PFSK-1 (cell line): ENCODE measurements around the gene OMA1.

Experiments used
- POLR2AphosphoS5 ChIP-seq: IDR thresholded peaks from 2 replicates; pipeline ENCODE4 v1.6.1; 2012; ENCODE audit warnings: low read depth, mild to moderate bottlenecking, control low read depth, low read length, moderate library complexity
- SIN3A ChIP-seq: IDR thresholded peaks from 2 replicates; pipeline ENCODE4 v1.6.1; 2012; ENCODE audit warnings: mild to moderate bottlenecking, low read length, moderate library complexity, borderline replicate concordance; ENCODE audit not compliant: insufficient read depth
- TAF1 ChIP-seq: IDR thresholded peaks from 2 replicates; pipeline ENCODE4 v1.6.1; 2012; ENCODE audit warnings: low read length, control low read depth, borderline replicate concordance; ENCODE audit not compliant: insufficient read depth
- TF ChIP-seq, protein P1 (sequence below), 2 experiments: IDR thresholded peaks; 2 replicates each; pipeline versions ENCODE4 v1.6.1 to v1.8.0; 2011 to 2012; ENCODE audit warnings: low read depth in 2 of 2, low read length in 2 of 2, control low read depth in 1 of 2, inconsistent platforms in 1 of 2, mild to moderate bottlenecking in 1 of 2, moderate library complexity in 1 of 2; ENCODE audit not compliant: insufficient read depth in 1 of 2

DNA sequence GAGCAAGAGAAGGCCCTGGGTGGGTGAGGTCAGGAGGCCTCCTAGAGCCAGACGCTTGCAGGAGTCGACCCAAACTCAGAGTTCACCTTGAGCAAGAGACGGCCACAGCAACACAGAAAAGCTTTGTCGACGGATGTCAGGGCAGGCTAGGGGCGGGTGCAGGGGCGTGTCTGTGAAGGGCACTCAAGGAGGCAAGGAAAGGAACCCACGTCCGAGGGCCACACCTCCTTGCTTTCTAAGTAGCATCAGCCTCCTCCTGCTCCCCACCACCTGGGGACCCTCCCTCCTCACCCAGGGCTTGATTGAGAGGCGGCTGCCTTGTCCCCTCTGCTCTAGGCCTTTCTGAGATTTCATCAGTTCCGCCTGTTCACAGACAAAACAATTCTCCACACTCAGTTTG is 92.1 kb downstream of the OMA1 start:
- TF ChIP-seq POLR2AphosphoS5 (no peak), TAF1 (no peak), SIN3A (no peak)
- TF ChIP-seq, protein P1, sequence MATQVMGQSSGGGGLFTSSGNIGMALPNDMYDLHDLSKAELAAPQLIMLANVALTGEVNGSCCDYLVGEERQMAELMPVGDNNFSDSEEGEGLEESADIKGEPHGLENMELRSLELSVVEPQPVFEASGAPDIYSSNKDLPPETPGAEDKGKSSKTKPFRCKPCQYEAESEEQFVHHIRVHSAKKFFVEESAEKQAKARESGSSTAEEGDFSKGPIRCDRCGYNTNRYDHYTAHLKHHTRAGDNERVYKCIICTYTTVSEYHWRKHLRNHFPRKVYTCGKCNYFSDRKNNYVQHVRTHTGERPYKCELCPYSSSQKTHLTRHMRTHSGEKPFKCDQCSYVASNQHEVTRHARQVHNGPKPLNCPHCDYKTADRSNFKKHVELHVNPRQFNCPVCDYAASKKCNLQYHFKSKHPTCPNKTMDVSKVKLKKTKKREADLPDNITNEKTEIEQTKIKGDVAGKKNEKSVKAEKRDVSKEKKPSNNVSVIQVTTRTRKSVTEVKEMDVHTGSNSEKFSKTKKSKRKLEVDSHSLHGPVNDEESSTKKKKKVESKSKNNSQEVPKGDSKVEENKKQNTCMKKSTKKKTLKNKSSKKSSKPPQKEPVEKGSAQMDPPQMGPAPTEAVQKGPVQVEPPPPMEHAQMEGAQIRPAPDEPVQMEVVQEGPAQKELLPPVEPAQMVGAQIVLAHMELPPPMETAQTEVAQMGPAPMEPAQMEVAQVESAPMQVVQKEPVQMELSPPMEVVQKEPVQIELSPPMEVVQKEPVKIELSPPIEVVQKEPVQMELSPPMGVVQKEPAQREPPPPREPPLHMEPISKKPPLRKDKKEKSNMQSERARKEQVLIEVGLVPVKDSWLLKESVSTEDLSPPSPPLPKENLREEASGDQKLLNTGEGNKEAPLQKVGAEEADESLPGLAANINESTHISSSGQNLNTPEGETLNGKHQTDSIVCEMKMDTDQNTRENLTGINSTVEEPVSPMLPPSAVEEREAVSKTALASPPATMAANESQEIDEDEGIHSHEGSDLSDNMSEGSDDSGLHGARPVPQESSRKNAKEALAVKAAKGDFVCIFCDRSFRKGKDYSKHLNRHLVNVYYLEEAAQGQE (IDR thresholded peaks at IDR 0.05; ENCODE audit: insufficient read depth in 1 of 2, low read depth in 2 of 2, low read length in 2 of 2) = no peak
